ENCODE measurements around the gene E2F4. TPM values are rescaled to one million over a fixed set of nuclear protein-coding genes. Genes with fewer than 3 reads are reported as not detected.

Gene E2F4
- total and polyA plus RNA-seq, 9 of the 15 experiments (the other 6 are each of a cell fraction or from before 2014, with no cell fraction given) = 9.7 to 139 (median 106) TPM

DNA sequence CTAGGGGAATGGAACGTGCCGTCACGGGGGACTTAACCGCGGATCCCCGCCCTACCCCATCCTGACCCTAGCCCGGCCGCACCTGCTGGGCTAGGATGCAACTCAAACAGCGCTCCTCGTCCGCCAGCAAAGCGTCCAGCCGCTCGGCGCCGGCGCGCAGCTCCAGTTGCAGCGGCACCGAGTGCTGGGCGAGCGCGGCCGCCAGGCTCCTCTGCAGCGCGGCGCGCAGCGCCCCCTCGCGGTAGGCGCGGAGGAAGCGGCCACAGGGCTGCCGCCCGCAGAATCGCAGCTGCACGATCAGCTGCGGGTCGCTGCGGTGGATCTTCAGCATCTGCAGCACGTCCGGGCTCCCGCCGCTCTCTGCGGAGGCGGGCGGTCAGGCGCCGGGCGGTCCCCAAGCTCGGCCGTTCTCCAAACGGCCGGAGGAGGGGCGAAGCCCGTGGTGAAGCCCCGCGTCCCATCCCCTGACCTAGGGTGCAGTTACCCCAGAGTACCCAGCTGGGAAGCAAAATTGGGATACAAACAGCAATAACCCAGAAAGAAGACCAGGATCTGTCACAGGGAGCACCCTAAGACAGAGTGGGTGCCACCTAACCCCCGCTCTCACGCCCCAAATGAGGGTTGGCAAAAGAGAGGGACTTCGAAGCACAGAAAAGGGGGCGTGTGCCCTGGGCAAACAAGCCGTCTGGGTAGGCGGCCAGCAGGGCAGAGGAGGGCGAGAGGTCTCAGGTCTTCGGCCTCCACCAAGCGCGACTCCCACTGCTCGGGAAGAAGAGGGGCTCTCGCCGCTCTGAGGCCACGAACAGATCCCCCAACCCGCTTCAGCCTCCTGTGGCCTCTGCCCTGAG lies 36.4 kb upstream of the E2F4 start (continued):
- TF ChIP-seq ZNF57 (CRISPR knock-in tag; IDR thresholded peaks at IDR 0.05) (no peak), PML (IDR thresholded peaks at IDR 0.05; ENCODE audit: low read length) (no peak), KAT8 (IDR thresholded peaks at IDR 0.05; ENCODE audit: low read depth) (no peak), ETV1 (tag; conservative IDR thresholded peaks at IDR 0.05; ENCODE audit: low read depth) (no peak), L3MBTL2 (IDR thresholded peaks at IDR 0.05) (peak; percentile 54; the same call in 1 of the 2 replicates), TCF7 (IDR thresholded peaks at IDR 0.05; ENCODE audit: borderline replicate concordance) (no peak), NCOA1 (IDR thresholded peaks at IDR 0.05; ENCODE audit: low read depth) (no peak), NFIC (IDR thresholded peaks at IDR 0.05) (no peak), ZBTB1 (CRISPR knock-in tag; IDR thresholded peaks at IDR 0.05; ENCODE audit: borderline replicate concordance, low read depth) (peak; percentile 75; the same call in 1 of the 2 replicates), SNIP1 (IDR thresholded peaks at IDR 0.05; ENCODE audit: low read depth) (no peak), ZNF583 (CRISPR knock-in tag; IDR thresholded peaks at IDR 0.05) (no peak), NBN (IDR thresholded peaks at IDR 0.05; ENCODE audit: low read depth) (no peak), HMG20A (CRISPR knock-in tag; conservative IDR thresholded peaks at IDR 0.05) (no peak), ZNF41 (CRISPR knock-in tag; conservative IDR thresholded peaks at IDR 0.05) (no peak), EP300 (IDR thresholded peaks at IDR 0.05; ENCODE audit: low read length) (0 out of 2 replicates have a peak, but pooled peaks have one; percentile 3)
- TF ChIP-seq, protein P1, sequence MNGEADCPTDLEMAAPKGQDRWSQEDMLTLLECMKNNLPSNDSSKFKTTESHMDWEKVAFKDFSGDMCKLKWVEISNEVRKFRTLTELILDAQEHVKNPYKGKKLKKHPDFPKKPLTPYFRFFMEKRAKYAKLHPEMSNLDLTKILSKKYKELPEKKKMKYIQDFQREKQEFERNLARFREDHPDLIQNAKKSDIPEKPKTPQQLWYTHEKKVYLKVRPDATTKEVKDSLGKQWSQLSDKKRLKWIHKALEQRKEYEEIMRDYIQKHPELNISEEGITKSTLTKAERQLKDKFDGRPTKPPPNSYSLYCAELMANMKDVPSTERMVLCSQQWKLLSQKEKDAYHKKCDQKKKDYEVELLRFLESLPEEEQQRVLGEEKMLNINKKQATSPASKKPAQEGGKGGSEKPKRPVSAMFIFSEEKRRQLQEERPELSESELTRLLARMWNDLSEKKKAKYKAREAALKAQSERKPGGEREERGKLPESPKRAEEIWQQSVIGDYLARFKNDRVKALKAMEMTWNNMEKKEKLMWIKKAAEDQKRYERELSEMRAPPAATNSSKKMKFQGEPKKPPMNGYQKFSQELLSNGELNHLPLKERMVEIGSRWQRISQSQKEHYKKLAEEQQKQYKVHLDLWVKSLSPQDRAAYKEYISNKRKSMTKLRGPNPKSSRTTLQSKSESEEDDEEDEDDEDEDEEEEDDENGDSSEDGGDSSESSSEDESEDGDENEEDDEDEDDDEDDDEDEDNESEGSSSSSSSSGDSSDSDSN (IDR thresholded peaks at IDR 0.05; ENCODE audit: borderline replicate concordance in 1 of 2, low read depth in 2 of 2, low read length in 2 of 2) = peak; percentile 68 to 92; a peak in 2 of 4 replicates
- TF ChIP-seq, protein P2, sequence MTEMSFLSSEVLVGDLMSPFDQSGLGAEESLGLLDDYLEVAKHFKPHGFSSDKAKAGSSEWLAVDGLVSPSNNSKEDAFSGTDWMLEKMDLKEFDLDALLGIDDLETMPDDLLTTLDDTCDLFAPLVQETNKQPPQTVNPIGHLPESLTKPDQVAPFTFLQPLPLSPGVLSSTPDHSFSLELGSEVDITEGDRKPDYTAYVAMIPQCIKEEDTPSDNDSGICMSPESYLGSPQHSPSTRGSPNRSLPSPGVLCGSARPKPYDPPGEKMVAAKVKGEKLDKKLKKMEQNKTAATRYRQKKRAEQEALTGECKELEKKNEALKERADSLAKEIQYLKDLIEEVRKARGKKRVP (CRISPR knock-in tag; IDR thresholded peaks at IDR 0.05) = no peak
- TF ChIP-seq, protein P3, sequence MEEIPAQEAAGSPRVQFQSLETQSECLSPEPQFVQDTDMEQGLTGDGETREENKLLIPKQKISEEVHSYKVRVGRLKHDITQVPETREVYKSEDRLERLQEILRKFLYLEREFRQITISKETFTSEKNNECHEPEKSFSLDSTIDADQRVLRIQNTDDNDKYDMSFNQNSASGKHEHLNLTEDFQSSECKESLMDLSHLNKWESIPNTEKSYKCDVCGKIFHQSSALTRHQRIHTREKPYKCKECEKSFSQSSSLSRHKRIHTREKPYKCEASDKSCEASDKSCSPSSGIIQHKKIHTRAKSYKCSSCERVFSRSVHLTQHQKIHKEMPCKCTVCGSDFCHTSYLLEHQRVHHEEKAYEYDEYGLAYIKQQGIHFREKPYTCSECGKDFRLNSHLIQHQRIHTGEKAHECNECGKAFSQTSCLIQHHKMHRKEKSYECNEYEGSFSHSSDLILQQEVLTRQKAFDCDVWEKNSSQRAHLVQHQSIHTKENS (CRISPR knock-in tag; IDR thresholded peaks at IDR 0.05) = no peak
- TF ChIP-seq, protein P4, sequence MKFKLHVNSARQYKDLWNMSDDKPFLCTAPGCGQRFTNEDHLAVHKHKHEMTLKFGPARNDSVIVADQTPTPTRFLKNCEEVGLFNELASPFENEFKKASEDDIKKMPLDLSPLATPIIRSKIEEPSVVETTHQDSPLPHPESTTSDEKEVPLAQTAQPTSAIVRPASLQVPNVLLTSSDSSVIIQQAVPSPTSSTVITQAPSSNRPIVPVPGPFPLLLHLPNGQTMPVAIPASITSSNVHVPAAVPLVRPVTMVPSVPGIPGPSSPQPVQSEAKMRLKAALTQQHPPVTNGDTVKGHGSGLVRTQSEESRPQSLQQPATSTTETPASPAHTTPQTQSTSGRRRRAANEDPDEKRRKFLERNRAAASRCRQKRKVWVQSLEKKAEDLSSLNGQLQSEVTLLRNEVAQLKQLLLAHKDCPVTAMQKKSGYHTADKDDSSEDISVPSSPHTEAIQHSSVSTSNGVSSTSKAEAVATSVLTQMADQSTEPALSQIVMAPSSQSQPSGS (CRISPR knock-in tag; IDR thresholded peaks at IDR 0.05) = no peak
